GM19452 (cell line): ENCODE data around the gene PRLR.
A peak's percentile ranks its signal among the peaks of the same experiment; 100 is the strongest.
"Not testable (repeated sequence)": the region's sequence is repeated elsewhere in the genome, so short reads cannot be mapped to it uniquely, and the experiment has no call there.

Experiments used
- ATAC-seq: cut with Tn5 transposase; IDR thresholded peaks from one replicate; pipeline ENCODE4 v1.9.1; 2021; ENCODE audit not compliant: unreplicated experiment

The PRLR gene

DNA sequence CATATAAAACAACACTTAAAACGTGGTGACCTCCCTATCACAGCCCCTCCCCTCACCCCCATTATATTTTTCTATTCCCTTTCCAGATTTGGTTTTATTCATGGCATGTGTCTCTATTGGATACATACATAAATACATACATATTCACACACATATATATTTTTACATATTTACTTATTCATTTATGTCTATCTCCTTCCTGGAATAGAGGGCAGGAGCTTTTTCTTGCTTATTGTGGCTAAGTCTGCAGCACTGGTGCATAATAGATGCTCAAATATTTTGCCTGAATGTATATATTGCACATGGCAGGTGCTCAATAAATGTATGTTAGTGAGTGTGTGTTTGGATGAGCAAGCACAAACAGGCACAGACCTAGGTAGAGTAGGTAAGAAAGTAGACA lies 185.0 kb downstream of the PRLR start:
- ATAC-seq: no peak

DNA sequence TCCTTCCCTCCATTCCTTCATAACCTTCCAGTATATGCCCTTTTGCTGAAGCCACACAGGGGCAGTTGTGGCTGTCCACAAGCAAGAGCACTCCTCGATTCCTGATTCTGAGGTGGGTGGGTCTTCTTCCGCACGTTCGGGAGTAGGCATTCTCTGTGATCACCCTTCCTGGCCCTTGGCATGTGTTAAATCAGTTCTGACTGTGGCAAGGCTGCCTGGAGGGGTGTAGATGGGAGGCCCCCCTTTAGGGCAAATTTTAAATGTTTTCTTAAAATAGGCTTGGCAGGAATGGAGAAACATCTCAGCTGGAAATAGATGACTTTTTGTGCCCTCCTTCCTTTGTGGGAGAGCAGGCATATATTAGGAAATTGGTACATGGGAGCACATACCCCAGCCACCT lies 185.6 kb downstream of the PRLR start:
- ATAC-seq: no peak

DNA sequence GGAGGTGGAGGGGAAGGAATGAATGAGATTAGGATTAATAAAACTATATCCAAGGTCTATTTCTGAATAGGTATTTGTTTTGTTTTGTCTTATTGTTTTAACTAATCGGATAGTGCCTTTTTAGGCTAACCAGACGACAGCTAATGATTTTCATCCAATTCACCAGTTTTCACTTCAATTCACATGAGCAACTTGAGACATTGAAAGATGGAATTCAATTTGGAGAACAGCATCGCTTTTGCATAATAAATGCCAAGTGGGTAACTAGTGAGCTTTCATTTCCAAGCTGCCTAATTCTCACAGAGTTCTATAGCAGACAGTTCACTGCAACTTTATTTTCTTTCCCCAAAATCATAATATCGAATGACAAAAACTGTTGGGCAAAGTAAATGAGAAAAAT lies 187.5 kb downstream of the PRLR start:
- no peak for ATAC-seq

DNA sequence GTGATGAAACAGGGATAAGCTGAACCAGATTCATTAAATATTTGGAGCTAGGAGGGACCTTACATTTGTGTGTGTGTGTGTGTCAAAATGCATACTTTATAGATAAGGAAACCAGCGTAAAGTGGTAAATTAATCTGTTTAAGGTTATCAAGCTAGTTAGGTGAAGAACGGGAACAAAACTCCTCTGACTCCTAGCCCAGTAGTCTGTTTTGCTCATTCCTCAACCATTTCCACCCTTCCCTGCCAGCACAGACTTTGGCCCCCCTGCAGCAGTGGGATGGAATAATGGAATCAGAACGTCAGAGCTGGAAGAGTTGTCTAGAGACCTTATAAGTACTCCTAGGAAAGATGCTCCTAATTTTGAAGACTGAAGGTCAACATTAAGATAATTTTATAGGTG lies 189.0 kb downstream of the PRLR start:
- ATAC-seq: no peak

DNA sequence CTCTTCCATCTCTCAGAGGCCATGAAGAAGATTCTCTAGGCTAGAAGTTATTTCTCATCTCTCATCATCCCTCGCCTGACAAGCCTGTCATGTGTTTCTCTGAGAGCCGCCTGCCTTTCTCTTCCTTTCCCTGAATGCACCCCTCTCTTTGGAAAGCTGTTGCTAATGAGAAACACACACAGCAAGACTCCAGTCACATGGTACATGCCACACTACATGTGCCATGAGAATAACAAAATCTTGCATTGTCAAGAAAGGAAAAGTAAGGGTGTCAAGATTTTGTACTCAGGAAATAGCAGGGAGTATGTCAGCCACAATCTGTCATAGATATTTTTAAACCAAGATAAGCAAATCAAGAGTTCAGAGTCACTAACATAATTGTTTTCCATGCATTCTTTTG lies 191.4 kb downstream of the PRLR start:
- ATAC-seq: no peak

DNA sequence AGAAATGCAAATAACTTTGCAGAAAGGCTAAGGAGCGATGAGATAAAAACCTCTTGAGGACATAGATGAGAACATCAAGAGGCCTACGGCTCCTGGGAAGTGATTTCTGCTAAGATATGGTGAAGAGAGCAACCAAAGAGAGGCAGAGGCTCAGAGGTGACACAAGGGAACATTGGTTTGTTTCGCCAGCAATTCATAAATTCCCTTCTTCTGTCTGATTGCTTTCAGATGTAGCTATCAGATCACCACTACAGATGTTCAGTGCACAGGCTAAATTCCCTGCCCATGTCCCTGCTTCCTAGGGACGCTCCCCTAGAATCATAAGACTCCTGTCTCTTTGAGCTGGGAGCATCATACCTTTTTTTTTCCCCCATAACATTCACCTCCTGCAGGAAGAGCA lies 193.8 kb downstream of the PRLR start:
- ATAC-seq: no peak

DNA sequence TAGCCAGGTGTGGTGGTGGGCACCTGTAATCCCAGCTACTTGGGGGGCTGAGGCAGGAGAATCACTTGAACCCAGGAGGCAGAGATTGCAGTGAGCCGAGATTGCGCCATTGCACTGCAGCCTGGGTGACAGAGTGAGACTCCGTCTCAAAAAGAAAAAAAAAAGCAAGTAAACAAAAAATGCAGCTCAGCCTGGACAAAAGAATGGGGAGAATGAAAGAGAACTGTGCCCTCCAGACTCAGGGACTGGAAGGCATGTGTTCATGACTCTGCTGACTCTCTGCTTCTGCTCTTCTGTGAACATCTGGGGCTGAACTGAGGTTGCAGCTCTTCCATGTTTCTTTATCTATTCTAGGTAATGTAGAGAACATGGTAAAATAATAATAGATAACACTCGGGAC lies 194.4 kb downstream of the PRLR start:
- ATAC-seq: not testable (repeated sequence)

DNA sequence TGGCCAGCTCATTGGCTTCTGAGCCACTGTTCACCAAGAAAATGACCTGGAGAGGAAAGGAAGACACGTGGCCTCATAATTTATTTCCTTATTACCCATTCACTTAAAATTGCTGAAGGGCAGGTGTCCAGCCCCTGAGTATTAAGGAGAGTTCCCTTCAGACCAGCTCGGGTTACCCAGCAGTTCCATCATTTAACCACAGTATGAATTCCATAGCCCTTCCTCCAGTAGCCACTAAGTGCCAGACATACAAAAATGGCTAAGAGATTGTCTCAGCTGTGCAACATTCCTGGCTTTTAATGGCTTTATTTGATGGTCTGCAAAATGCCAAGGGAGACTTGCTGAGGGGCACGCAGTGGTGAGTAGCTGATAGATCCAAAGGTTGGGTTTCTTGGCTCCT lies 195.0 kb downstream of the PRLR start:
- ATAC-seq: no peak

DNA sequence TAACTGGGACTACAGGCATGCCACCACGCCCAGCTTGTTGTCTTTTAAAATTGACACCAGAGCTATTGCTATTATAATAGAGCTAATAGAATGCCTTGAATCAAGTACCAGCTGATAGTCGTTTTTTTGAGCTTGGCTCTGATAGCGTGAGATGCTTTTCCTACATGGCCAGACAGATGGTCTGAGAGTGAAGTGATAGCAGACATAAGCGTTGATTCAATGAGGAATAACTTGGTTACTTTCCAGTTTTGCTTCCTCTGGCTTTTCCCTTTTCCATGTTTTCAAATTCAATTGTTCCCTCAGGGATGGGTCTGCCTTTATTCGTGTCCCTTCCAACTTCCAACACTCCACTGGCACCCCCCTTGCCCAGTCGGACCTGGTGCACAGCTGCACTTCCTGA lies 197.9 kb downstream of the PRLR start:
- ATAC-seq: no peak

DNA sequence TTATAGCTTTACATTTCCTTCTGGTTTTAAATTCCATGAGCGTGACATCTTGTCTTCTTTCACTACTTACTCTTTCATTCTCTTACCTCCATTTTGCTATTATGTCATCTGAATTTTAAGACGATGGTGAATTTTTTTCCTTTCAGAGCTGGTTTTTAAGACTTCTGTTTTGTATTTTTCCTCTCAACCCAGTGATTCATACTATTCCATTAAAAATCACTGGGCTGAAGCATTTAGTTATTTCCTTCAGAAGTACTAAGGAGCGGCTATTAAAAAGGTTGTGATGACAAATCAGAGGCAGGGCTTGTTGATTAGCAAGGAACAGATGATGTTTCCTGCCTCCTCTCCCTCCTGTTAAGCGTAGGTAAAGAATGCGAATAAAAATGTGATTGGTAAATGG lies 199.0 kb downstream of the PRLR start:
- ATAC-seq: no peak

DNA sequence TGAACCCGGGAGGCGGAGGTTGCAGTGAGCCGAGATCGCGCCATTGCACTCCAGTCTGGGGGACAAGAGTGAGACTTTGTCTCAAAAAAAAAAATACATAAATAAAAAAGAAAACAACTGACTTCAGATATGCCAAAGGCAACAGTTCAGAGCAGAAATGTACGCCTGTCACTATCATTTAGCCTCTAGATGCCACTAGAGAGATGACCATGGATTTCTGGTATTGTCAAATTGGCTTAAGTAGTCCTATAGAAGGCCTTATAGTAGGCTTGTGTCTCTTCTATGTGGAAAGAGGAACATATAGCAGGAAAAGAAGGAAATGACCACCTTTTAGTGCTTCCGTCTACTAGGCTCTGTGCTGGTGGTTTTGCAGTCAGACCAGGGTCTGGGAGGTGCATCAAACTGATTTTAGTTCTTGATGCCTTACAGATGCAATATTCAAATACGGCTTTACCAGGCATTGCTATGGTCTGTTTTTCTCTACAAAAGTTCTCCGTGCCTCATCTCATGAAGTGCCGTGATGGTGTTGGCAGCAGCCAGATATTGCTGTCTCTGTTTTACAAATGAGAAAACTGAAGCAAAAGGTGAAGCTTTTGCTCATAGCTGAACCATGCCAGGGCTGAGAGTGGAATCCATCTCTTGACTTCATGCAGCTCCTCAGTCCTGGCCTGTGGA lies 199.7 kb downstream of the PRLR start:
- no peak for ATAC-seq

DNA sequence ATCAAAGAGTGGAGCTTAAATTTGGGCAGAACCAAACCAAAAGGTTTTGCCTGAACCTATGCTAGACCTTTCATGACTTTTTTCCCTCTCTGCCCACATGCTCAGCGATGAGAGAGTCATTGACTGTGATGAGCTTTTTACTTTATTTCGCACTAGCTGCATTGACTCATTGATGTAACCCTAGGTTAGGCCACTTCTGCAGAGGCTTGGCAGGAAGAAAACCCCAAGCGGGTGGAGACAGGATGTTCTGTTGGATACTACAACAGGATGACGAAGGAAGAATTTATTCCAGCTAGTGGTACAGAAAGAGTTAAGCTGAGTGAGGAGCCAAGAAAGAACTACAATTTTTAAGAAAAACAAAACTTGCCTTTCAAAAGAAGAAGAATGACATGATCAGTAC lies 201.0 kb downstream of the PRLR start:
- no peak for ATAC-seq

DNA sequence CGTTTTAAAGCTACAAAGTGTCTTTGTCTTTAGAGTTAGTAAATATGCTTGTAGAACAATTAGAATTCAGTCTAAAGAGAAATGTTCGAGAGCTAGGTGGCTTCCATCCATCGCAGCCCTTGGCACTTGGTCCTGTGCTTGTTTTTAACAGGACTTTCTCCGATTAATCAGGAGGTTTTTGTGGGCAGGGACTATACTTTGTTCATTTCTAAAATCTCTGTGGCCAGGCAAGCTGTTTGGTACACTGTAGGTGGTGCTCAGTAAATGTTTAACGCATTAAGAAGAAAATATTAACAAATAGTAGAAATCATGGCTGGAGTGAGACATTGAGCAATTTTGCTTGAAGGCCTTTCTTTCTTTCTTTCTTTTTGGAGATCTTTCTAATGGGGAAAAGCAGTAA lies 203.3 kb downstream of the PRLR start:
- no peak for ATAC-seq

DNA sequence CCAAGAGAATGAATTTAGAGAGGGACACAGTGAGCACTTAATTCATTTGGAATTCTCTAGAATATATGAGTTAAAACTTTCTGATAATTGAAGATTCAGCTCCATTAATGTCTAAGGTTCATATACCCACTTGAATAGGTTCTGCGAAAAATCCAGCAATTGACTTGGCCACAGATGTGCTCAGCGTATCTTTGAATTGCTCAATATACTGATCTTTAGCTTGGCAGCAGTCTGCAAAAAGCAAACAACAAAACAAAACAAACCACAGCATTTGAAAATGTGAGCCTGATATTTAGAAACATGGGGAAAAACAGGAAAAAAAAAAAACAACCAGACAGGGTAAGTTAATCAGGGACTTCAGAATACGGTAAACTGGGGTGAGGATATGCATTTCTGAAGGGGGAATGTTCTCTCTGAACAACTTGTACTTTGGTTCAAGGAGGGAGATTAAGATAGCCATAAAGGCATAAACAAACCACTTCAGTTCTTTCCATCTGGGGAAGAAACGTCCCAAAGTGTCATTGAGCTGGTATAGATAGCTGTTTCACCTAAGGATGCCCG lies 203.9 kb downstream of the PRLR start:
- no peak for ATAC-seq

DNA sequence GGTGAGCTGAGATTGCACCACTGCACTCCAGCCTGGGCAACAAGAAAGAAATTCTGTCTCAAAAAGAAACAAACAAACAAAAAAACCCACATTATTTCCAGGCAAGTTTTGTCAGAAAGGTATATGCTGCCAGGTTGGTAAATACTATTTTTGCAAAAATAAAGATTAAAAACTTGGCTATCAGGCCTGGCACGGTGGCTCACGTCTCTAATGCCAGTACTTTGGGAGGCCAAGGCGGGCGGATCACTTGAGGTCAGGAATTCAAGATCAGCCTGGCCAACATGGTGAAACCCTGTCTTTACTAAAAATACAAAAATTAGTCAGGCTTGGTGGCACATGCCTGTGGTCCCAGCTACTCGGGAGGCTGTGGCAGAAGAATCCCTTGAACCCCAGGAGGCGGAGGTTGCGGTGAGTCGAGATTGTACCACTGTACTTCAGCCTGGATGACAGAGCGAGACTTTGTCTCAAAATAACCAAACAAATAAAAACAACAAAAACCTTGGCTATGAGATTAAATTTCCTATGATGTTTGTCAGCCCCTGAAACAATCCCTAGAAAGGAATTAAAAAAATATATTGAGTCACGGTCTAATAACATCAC lies 205.3 kb downstream of the PRLR start:
- ATAC-seq: no peak

DNA sequence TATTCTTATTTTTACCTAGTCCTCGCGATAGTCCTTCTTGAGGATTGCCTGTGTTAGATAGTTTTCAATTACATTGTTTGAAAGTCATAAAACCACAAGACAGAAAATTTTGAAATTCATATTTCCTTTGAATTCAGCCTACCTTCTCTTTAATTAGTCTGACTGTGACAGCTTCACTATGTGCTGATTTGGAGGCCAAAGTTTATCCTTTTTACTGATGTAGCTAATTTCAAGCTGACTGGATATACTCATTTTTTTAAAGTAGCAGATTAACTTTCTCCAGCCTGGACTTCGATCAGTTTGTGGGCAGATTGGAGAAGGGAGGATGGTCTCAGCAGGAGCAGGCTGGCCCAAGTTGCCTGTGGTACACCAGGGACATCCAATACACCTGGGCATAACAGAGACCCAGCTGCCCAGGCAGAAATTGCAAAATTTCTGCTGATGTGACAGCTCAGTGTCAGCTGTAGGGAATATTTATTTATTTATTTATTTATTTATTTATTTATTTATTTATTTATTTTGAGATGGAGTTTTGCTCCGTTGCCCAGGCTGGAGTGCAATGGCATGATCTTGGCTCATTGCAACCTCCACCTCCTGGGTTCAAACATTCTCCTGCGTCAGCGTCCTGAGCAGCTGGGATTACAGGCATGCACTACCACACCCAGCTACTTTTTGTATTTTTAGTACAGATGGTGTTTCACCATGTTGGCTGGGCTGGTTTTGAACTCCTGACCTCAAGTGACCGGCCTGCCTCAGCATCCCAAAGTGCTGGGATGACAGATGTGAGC lies 206.7 kb downstream of the PRLR start:
- no peak for ATAC-seq

DNA sequence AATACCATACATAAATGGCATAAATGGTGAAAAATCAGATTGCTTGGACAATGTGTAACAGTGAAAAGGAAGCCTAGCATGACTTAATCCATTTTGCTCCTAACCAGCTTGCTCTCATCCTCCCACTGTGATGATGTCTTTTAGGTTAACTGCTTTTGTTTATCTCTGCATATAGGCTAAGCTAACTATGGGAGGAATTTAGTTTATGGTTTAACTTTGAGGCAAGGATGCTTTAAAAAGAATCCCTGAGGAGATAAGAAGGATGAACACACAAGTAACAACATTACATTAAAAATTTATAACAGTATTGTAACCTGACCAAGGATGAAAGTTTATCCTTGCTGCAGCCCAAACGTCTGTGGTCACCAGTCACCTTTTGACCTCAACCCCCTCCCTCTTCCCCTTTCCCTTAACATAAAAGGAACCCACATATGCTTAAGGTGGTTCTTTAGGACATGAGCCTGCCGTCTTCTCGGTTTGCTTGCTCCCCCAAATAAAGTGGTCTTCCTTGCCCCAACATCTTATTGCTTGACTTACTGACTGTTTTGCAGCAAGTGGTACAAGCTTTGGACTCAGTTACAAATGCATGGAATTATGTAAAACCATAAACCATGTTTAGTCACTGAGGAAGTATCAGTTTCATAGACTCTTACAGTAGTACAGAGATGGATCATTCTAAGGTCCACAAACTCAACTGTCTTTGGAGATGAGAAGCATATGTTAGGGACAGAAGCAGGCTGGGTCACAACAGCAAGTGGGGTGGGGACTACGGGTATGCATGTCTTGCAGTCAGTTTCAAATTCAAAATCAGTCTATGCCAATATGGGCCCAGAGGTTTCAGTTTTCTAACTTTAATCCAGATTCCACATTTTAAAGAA lies 213.9 kb downstream of the PRLR start:
- ATAC-seq: peak; percentile 80

DNA sequence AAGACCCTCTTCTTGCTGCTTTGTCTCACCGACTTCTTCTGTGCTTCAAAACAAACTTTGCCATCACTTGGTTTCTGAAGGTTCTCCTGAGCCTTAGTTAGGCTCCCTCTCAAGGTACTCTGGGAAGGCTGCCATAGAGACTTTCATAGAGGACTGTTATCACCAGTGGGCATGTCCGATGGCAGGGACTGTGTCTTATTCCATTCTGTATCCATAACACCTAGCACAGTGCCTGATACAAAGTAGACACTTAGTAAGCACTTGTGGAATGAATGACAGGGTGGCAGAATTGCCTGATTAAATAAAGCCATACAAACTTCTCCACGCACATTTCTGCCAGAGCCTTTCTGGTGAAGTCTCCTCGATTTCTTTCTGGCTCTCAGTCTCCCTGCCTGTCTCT lies 215.2 kb downstream of the PRLR start:
- no peak for ATAC-seq

DNA sequence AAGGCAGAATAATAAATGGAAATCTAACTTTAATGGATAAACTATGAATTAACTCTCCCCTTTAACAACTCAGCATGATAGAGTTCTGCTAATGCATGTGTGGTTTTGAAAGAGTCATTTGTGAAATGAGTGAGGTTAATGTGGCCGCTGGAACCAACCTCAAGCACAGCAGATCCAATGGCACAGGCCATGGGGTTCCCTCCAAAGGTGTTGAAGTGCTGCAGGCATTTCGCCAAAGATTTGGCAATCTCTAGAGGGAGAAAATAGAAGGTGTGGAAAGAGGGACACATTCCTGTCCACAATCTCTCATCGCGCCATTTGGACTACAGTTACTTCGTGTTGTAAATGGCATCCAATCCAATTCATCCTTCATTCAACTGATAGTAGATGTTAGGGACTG lies 217.5 kb downstream of the PRLR start:
- ATAC-seq: no peak

DNA sequence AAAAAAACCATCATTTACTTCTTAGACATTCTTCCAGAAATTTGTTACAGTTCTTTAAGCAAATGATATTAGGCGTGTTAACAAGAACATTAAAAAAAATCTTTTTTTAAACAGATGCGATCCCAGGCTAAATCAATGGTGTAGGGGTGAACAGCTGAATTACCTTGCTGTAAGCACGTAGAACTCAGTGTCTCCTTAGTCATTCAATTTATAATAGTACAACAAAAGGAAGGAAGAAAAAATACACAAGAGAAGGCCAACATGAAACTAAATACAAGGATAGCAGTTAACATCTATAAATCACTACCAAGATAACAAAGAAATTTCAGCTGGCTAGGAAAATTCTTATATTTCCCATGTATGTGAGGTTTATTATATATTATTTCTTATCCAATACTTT lies 217.9 kb downstream of the PRLR start:
- no peak for ATAC-seq

DNA sequence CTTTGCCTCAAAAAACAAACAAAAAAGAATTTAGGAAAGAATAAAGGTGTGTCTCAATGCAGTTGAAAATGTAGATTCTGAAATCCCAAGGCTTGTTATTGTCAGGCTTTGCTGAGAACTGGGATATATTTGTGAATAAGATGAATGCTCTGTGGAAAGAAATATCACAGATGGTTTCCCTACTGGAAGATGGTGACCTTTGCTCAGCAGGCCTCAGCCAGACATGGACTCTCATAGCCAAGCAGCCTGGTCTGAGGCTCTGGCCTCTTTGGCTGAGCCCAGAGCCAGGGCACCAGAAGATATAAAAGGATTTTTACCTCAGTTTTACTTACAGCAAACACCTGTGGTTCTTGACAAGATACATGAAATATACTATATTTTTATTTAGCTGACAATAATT lies 219.6 kb downstream of the PRLR start:
- no peak for ATAC-seq
